ENCODE measurements around the gene CCAR1. TPM values are rescaled to one million over a fixed set of nuclear protein-coding genes. Genes with fewer than 3 reads are reported as not detected.

Gene CCAR1
- total and polyA plus RNA-seq, 2 donors (not counting 1 experiment from before 2014, with no cell fraction given), result 26.3 to 101 TPM

GRCh38 chr10:68732651-68733050, 11.6 kb downstream of the CCAR1 start:
- Mint-ChIP-seq H3K4me3 (no peak overlapping the region), H3K27me3 (no peaks in the 10 kb centered on the region), H3K4me1 (peaks cover 2% of the 10 kb centered on the region), H3K9me3 (ENCODE audit: insufficient read depth) (no peaks in the 10 kb centered on the region), H3K27ac (no peak overlapping the region)
- H3K4me1 ChIP-seq (ENCODE audit: control insufficient read depth in 2 of 2, insufficient read depth in 2 of 2, low read length in 2 of 2), result no peaks in the 10 kb centered on the region
- H3K27ac ChIP-seq (ENCODE audit: low read length in 2 of 2), result no peak overlapping the region
- H2AFZ ChIP-seq (ENCODE audit: insufficient read depth, low read depth, low read length, poor library complexity, severe bottlenecking), result no peak overlapping the region
- peaks cover 13 to 66% of the 10 kb centered on the region in 2 experiments for H3K36me3 ChIP-seq (replicated peaks in 1 of 2; ENCODE audit: control extremely low read depth in 1 of 2, control insufficient read depth in 1 of 2, extremely low read depth in 1 of 2, insufficient read depth in 2 of 2, low read length in 1 of 2)
- DNase-seq (no peak), ATAC-seq (ENCODE audit: low read depth) (no peak)
- POLR2A ChIA-PET, result no interaction called here
- peaks cover 20% of the 10 kb centered on the region for H4K20me1 ChIP-seq (ENCODE audit: control insufficient read depth, insufficient read depth, low read length, poor library complexity, severe bottlenecking)
- H3K4me2 ChIP-seq (replicated peaks; ENCODE audit: low read depth, low read length, poor library complexity, severe bottlenecking), result no peak overlapping the region
- no peaks in the 10 kb centered on the region for H3K27me3 ChIP-seq (replicated peaks in 1 of 4; ENCODE audit: control extremely low read depth in 1 of 4, control insufficient read depth in 3 of 4, insufficient read depth in 4 of 4, low read length in 3 of 4)
- no peak for TF ChIP-seq EZH2 (IDR thresholded peaks at IDR 0.05; ENCODE audit: borderline replicate concordance, insufficient read depth, low read depth, low read length, poor library complexity, severe bottlenecking)
- no peak for TF ChIP-seq CTCF (IDR thresholded peaks at IDR 0.05)
- H3K9ac ChIP-seq (ENCODE audit: low read length), result no peak overlapping the region
- H3K9me3 ChIP-seq (ENCODE audit: control extremely low read depth in 1 of 3, control insufficient read depth in 2 of 3, insufficient read depth in 1 of 3, low read length in 2 of 3), result no peaks in the 10 kb centered on the region
- intact Hi-C loops (cut with micrococcal nuclease), result no loop called here
- peaks cover 74% of the 10 kb centered on the region for H3K79me2 ChIP-seq (ENCODE audit: control insufficient read depth, insufficient read depth, low read length)
- CTCF ChIA-PET, result no interaction called here
- 100% methylated on average over 5 of the region's 8 CpGs for WGBS (ENCODE audit: insufficient coverage)
- no peak overlapping the region for H3K4me3 ChIP-seq (ENCODE audit: control extremely low read depth in 1 of 5, extremely low read depth in 1 of 5, insufficient read depth in 1 of 5, low read depth in 2 of 5, low read length in 4 of 5)

GRCh38 chr10:68734349-68734748, 13.3 kb downstream of the CCAR1 start:
- H3K36me3 ChIP-seq (replicated peaks in 1 of 2; ENCODE audit: control extremely low read depth in 1 of 2, control insufficient read depth in 1 of 2, extremely low read depth in 1 of 2, insufficient read depth in 2 of 2, low read length in 1 of 2), result peaks cover 11 to 71% of the 10 kb centered on the region in 2 experiments
- no peak for ATAC-seq (ENCODE audit: low read depth)
- POLR2A ChIA-PET, result no interaction called here

More at GRCh38 chr10:68734349-68734748, 13.3 kb downstream of the CCAR1 start:
- Histone ChIP-seq H3K4me2 (replicated peaks; ENCODE audit: low read depth, low read length, poor library complexity, severe bottlenecking) (no peak overlapping the region), H3K27ac (ENCODE audit: low read length in 2 of 2) (no peak overlapping the region), H4K20me1 (ENCODE audit: control insufficient read depth, insufficient read depth, low read length, poor library complexity, severe bottlenecking) (peaks cover 20% of the 10 kb centered on the region), H3K4me3 (ENCODE audit: control extremely low read depth in 1 of 5, extremely low read depth in 1 of 5, insufficient read depth in 1 of 5, low read depth in 2 of 5, low read length in 4 of 5) (no peak overlapping the region), H3K9me3 (ENCODE audit: control extremely low read depth in 1 of 3, control insufficient read depth in 2 of 3, insufficient read depth in 1 of 3, low read length in 2 of 3) (no peaks in the 10 kb centered on the region), H3K79me2 (ENCODE audit: control insufficient read depth, insufficient read depth, low read length) (peaks cover 57% of the 10 kb centered on the region), H3K9ac (ENCODE audit: low read length) (no peak overlapping the region), H3K27me3 (replicated peaks in 1 of 4; ENCODE audit: control extremely low read depth in 1 of 4, control insufficient read depth in 3 of 4, insufficient read depth in 4 of 4, low read length in 3 of 4) (no peaks in the 10 kb centered on the region), H3K4me1 (ENCODE audit: control insufficient read depth in 2 of 2, insufficient read depth in 2 of 2, low read length in 2 of 2) (no peaks in the 10 kb centered on the region), H2AFZ (ENCODE audit: insufficient read depth, low read depth, low read length, poor library complexity, severe bottlenecking) (no peak overlapping the region)
- H3K9me3 Mint-ChIP-seq (ENCODE audit: insufficient read depth), result no peaks in the 10 kb centered on the region
- no peak overlapping the region for H3K4me3 Mint-ChIP-seq
- no peak for DNase-seq
- no peak overlapping the region for H3K27ac Mint-ChIP-seq
- CTCF ChIA-PET, result no interaction called here
- TF ChIP-seq EZH2 (IDR thresholded peaks at IDR 0.05; ENCODE audit: borderline replicate concordance, insufficient read depth, low read depth, low read length, poor library complexity, severe bottlenecking), result no peak
- no peak for TF ChIP-seq CTCF (IDR thresholded peaks at IDR 0.05)
- no peaks in the 10 kb centered on the region for H3K27me3 Mint-ChIP-seq
- H3K4me1 Mint-ChIP-seq, result no peaks in the 10 kb centered on the region
- 97% methylated on average over 3 of the region's 7 CpGs for WGBS (ENCODE audit: insufficient coverage)
- intact Hi-C loops (cut with micrococcal nuclease), result no loop called here
